ENCODE measurements around the gene KCNJ15.

The KCNJ15 gene

DNA sequence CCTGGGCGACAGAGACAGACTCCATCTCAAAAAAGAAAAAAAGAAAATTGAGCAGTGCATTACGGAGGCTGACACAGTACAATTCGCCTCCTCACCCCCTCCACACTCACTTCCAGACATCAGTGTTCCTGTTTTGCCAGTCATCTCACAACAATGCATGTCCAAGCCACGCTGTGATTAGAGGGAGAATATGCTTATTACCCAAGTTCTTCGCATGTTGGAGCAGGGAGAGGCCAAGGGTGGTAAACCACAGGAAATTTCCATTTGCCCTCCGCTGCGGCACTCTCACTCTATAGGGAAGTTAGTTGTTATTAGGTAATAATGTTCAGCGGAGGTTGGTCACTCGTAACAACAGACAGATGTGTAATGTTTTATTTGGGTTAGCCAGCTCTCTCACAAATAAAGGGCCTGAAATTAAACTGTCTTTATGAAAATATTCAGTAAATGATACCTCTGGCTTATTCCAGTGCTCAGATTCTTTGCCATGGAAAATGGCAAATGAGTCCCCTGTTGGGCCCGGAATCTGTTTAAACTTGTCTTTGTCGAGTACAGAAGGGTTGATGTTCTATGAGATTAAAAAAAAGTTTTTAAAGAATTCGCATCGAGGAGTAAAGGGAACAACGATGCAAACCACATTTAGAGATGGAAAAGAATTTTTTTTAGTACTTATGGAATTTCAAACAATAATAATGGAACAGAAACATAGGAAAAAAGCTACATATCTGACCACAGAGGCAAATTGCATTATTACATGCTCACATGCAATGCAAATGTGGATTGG is 33.1 kb downstream of the KCNJ15 start:
- DNase-seq, result no peak
- in situ Hi-C loops (cut with HindIII; ENCODE audit: low pct_ligation_motif_present, low pct_unique_long_range_greater_than_20kb, low sequenced_read_pairs), result no loop called here

GRCh38 chr21:38290809-38291208 is 34.0 kb downstream of the KCNJ15 start:
- in situ Hi-C loops (cut with HindIII; ENCODE audit: low pct_ligation_motif_present, low pct_unique_long_range_greater_than_20kb, low sequenced_read_pairs), result no loop called here
- DNase-seq, result no peak

DNA sequence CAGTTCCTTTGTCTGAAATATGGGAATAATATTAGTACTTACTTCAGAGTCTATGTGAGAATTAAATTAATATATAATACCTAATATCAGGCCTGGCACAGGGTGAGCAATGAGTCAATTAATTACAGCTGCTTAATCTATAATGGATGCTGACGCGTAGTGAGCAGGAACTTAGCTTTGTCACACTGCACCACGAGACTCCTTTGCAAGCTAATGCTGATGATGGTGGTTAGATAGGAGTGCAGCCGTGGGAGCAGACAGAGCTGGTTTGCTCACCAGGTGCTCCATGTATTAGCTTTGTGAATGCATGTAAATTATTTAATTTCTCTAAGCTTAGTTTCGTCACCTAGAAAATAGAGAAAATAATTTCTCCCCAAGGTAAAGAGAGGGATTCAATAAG is 35.1 kb downstream of the KCNJ15 start:
- in situ Hi-C loops (cut with HindIII; ENCODE audit: low pct_ligation_motif_present, low pct_unique_long_range_greater_than_20kb, low sequenced_read_pairs), result no loop called here
- DNase-seq, result no peak

- no peak for DNase-seq
- in situ Hi-C loops (cut with HindIII; ENCODE audit: low pct_ligation_motif_present, low pct_unique_long_range_greater_than_20kb, low sequenced_read_pairs), result no loop called here
These were observed 36.3 kb downstream of the KCNJ15 start for GRCh38 chr21:38293113-38293512.

GRCh38 chr21:38293765-38294164 is 37.0 kb downstream of the KCNJ15 start:
- no peak for DNase-seq
- in situ Hi-C loops (cut with HindIII; ENCODE audit: low pct_ligation_motif_present, low pct_unique_long_range_greater_than_20kb, low sequenced_read_pairs), result no loop called here

- no peak for DNase-seq
- in situ Hi-C loops (cut with HindIII; ENCODE audit: low pct_ligation_motif_present, low pct_unique_long_range_greater_than_20kb, low sequenced_read_pairs), result no loop called here
These were observed 37.8 kb downstream of the KCNJ15 start for GRCh38 chr21:38294609-38295008.

- no peak for DNase-seq
- in situ Hi-C loops (cut with HindIII; ENCODE audit: low pct_ligation_motif_present, low pct_unique_long_range_greater_than_20kb, low sequenced_read_pairs), result no loop called here
These were observed 39.4 kb downstream of the KCNJ15 start for GRCh38 chr21:38295997-38296764.

DNA sequence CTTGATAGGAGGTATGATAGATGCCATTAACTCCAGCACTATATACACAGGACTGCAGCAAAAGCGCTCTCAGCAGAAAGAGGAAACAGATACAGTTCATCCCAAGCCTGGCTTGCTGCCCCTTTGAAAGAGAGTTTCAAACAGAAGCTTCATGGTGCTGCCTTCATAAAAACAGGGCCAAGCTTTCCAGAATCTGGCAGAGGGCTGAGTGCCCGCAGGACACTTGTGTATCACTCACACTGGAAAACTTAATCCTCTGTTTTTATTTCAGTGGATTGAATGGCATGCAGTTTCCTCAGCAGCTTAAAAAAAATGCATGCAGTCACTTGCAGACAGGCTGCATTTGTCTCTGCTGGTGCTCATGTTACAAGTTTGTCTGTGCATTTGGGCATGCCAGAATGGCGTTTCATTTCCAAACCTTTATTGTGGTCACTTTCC is 40.4 kb downstream of the KCNJ15 start:
- in situ Hi-C loops (cut with HindIII; ENCODE audit: low pct_ligation_motif_present, low pct_unique_long_range_greater_than_20kb, low sequenced_read_pairs), result no loop called here

DNA sequence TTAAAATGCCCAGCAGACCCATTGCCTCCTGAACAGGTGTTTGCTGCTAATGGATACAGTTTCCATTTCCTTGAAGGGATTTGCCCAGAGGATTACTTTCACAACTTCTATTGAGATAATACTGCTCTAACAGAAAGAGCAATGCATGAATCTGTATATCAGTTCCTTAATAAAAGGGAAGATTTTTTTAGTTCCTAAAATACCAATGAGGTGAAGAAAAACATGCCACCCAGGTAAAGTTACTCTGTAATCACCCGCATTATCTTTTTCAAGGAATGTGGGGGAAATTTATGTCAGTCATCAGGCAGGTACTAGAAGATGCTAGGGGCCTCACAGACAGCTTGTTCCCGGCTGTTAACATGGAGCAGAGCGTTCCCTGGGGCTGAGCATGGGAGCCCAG is 41.1 kb downstream of the KCNJ15 start:
- in situ Hi-C loops (cut with HindIII; ENCODE audit: low pct_ligation_motif_present, low pct_unique_long_range_greater_than_20kb, low sequenced_read_pairs), result no loop called here
- DNase-seq, result no peak

More for the DNA sequence above, 40.4 kb downstream of the KCNJ15 start:
- DNase-seq, result no peak

DNA sequence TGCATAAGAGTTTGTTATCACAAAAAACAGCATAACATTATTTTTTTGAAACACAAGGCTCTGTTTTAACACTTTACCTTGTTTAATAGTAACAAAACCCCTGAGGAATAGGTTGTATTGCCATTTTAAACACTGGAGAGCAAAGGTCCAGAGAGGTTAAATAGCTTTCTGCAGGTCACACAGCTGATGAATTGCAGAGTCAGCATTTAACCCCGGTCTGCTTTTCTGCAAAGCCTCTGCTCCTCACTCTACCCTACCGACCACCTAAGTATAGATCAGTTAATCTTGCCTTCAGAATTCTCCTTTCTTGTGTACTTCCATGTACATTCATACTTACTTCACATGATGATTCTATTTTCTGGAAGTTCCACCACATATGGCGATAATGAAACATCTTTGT is 42.0 kb downstream of the KCNJ15 start:
- in situ Hi-C loops (cut with HindIII; ENCODE audit: low pct_ligation_motif_present, low pct_unique_long_range_greater_than_20kb, low sequenced_read_pairs), result no loop called here
- no peak for DNase-seq

DNA sequence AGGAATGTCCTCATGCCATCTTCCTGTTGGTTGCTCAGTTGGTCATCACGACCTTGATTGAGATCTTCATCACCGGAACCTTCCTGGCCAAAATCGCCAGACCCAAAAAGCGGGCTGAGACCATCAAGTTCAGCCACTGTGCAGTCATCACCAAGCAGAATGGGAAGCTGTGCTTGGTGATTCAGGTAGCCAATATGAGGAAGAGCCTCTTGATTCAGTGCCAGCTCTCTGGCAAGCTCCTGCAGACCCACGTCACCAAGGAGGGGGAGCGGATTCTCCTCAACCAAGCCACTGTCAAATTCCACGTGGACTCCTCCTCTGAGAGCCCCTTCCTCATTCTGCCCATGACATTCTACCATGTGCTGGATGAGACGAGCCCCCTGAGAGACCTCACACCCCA is 42.9 kb downstream of the KCNJ15 start:
- in situ Hi-C loops (cut with HindIII; ENCODE audit: low pct_ligation_motif_present, low pct_unique_long_range_greater_than_20kb, low sequenced_read_pairs), result no loop called here
- DNase-seq, result no peak

DNA sequence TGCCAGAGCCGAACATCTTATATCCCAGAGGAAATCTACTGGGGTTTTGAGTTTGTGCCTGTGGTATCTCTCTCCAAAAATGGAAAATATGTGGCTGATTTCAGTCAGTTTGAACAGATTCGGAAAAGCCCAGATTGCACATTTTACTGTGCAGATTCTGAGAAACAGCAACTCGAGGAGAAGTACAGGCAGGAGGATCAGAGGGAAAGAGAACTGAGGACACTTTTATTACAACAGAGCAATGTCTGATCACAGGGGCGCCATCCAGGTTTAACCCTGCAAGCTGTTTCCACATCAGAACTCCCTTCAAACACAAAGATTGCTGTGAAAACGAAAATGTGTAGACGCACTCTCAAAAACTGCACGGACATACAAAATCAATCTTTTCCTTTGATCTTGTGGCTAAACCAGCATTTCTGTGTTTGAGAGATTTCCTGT is 43.4 kb downstream of the KCNJ15 start:
- in situ Hi-C loops (cut with HindIII; ENCODE audit: low pct_ligation_motif_present, low pct_unique_long_range_greater_than_20kb, low sequenced_read_pairs), result no loop called here
- no peak for DNase-seq

- DNase-seq, result no peak
- in situ Hi-C loops (cut with HindIII; ENCODE audit: low pct_ligation_motif_present, low pct_unique_long_range_greater_than_20kb, low sequenced_read_pairs), result no loop called here
These were observed 44.8 kb downstream of the KCNJ15 start for GRCh38 chr21:38301321-38302214.

DNA sequence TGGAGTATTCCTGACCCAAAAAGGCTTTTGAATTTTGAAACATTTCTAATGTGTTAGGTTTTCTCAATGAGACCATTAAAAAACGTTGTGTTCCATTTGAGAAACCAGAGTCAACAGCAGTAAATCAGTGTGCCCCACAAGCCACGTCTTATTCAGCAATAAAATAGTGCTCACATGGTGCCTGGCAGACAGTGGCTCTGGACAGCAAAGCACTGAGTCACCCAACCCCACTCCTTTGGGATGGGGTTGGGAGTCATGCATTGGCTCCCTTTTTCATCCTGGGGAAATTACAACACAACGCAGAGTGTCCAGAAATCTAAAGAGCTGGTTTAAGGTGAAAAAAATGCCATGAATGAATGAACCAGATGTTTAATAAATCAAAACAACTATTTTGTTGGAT is 46.5 kb downstream of the KCNJ15 start:
- in situ Hi-C loops (cut with HindIII; ENCODE audit: low pct_ligation_motif_present, low pct_unique_long_range_greater_than_20kb, low sequenced_read_pairs), result no loop called here
- DNase-seq, result peak; percentile 69

DNA sequence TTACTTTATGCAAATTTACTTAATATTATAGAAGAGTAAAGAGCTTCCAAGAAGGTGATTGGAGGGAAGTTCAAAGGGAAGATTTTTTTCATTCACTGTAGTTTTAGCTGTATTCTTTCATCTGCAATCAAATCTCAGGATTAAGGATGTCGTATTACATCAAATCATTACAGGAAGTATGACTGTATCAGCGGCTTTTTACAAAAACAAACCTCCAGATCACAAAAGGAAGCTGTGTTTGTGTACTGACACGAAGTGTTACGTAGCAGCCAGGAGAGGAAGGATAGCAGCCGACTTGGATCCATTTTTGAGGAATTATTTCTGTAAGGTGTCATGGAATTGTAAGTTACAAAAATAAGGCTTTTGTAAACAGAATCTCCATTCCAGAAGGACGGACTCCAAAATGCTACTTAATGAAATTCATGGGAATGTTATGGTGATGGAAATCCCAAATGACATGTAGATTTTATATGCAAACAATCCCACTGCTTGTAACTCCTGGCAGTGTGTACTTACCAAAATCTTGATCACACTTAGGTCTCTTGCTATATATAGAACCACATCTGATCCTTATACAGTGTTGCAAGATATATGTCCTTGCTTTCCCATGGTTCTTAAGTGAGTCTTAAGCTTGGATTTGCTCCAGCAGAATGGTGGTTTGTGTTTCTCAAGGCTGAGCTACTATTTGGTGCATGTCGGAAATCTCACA is 49.8 kb downstream of the KCNJ15 start:
- in situ Hi-C loops (cut with HindIII; ENCODE audit: low pct_ligation_motif_present, low pct_unique_long_range_greater_than_20kb, low sequenced_read_pairs), result no loop called here
- no peak for DNase-seq

DNA sequence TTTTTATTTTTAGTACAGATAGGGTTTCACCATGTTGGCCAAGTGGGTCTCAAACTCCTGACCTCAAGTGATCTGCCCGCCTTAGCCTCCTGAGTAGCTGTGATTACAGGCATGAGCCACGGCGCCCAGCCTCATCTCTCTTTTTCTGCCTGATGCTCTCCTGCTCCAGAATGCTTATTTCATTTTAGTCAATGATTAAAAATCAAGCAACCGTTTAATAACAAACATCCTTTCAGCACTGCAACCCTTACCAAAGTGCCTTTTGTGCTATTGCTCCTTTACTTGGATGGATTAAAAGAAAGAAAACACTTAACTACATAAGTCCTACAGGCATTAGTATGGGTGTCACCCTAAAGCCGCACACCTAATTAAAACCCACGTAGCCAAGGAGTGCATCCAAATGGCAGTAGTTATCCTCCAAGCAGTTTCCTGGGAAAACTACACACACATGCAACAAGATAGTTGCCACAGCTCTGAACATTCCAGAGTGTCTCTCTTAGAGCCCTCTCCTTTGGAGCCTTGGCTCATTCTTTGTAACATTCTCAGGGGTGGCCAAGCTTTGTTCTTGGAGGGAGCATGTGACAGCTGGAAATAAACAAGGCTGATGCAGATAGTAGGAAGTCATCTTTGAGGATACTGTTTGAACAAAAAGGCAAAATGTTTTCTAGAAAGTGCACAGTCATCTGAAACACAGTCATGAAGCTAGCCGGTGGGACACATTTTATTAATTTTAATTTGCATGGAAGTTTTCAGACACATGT is 51.2 kb downstream of the KCNJ15 start:
- DNase-seq, result no peak
- in situ Hi-C loops (cut with HindIII; ENCODE audit: low pct_ligation_motif_present, low pct_unique_long_range_greater_than_20kb, low sequenced_read_pairs), result no loop called here

DNA sequence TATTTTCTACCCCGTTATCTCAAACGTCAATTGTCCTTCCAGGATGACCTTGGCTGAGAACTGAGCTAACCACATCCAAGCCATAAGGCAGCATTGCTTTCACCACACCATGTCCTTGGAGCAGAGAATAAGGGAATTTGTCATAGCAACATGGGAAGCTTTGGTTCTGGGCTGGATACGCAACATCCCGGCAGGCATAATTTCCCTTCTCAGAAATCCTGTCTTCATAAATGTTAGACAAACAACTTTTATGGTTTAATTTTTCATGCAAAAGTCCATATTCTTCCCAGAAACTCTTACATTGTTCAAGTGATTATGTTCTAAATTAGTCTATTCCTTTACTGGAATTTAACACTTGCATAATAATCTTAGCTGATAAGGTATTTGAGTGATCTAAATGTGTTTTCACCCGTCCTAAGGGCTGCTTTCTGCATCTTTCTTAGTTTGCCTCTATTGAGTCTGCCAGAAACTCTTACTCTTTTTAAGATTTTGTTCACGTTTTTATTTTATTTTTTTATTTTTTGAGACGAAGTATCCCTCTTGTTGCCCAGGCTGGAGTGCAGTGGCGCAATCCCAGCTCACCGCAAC is 51.8 kb downstream of the KCNJ15 start:
- no peak for DNase-seq
- in situ Hi-C loops (cut with HindIII; ENCODE audit: low pct_ligation_motif_present, low pct_unique_long_range_greater_than_20kb, low sequenced_read_pairs), result no loop called here

All from ACHN (cell line).